Ishikawa (cell line): ENCODE results near the gene DYNC1LI2.

Source experiments
- CEBPB ChIP-seq: IDR thresholded peaks from 2 replicates; pipeline ENCODE4 v1.6.1; 2012
- CREB1 ChIP-seq: IDR thresholded peaks from 2 replicates; pipeline ENCODE4 v1.6.1; 2012; ENCODE audit warnings: low read depth
- EP300 ChIP-seq: IDR thresholded peaks from 2 replicates; pipeline ENCODE4 v1.6.1; 2012; ENCODE audit warnings: borderline replicate concordance
- MAX ChIP-seq: IDR thresholded peaks from 2 replicates; pipeline ENCODE4 v1.6.1; 2012
- REST ChIP-seq: IDR thresholded peaks from 2 replicates; pipeline ENCODE4 v1.6.1; 2012; ENCODE audit warnings: low read depth, mild to moderate bottlenecking
- TEAD4 ChIP-seq: IDR thresholded peaks from 2 replicates; pipeline ENCODE4 v1.6.1; 2012
- USF1 ChIP-seq: IDR thresholded peaks from 2 replicates; pipeline ENCODE4 v1.6.1; 2012

- no peak for TF ChIP-seq CREB1
- TF ChIP-seq REST: no peak
- TF ChIP-seq MAX: no peak
- no peak for TF ChIP-seq CEBPB
- no peak for TF ChIP-seq TEAD4
- no peak for TF ChIP-seq EP300
- TF ChIP-seq USF1: no peak
Measured at GRCh38 chr16:66754819-66755218, 3.4 kb upstream of the DYNC1LI2 start.
